HepG2 (cell line): Measurements from ENCODE around the gene MAPK12. TPM values are rescaled to one million over a fixed set of nuclear protein-coding genes. Genes with fewer than 3 reads are reported as not detected.

Experiments
- AGO2 ChIP-seq: fragments of 200-400 bp; formaldehyde crosslinking; optimal IDR thresholded peaks from 2 replicates; pipeline ENCODE3; 2017; ENCODE audit warnings: mild to moderate bottlenecking, low read depth, low read length, moderate library complexity
- CEBPB ChIP-seq: IDR thresholded peaks from 2 replicates; pipeline ENCODE4 v1.6.1; 2011; ENCODE audit warnings: low read depth, low read length, improper control_type of control experiment, borderline replicate concordance
- GFI1 ChIP-seq: sonication (generic); formaldehyde crosslinking; IDR thresholded peaks from 2 replicates; pipeline ENCODE4 v1.5.0; 2020; ENCODE audit warnings: missing genetic modification reagents, mild to moderate bottlenecking, borderline replicate concordance
- LCORL ChIP-seq, 2 experiments: fragments of 450-650 bp in 1 of 2; sonication (generic) in 1 of 2; formaldehyde crosslinking in 1 of 2; IDR thresholded peaks; 2 replicates each; pipeline versions ENCODE4 v1.5.0 to v1.6.1; 2017 to 2020; ENCODE audit warnings: antibody characterized with exemption in 1 of 2, missing genetic modification reagents in 1 of 2
- PAX8 ChIP-seq: sonication (generic); formaldehyde crosslinking; IDR thresholded peaks from 2 replicates; pipeline ENCODE4 v1.8.0; 2022; ENCODE audit warnings: mild to moderate bottlenecking, missing genetic modification reagents, borderline replicate concordance
- RARA ChIP-seq: IDR thresholded peaks from 2 replicates; pipeline ENCODE4 v1.6.1; 2016; ENCODE audit warnings: missing genetic modification reagents, missing compliant biosample characterization
- RFX1 ChIP-seq: fragments of 450-650 bp; IDR thresholded peaks from 2 replicates; pipeline ENCODE4 v1.6.1; 2017
- SMAD9 ChIP-seq: sonication (generic); formaldehyde crosslinking; IDR thresholded peaks from 2 replicates; pipeline ENCODE4 v1.5.1; 2020; ENCODE audit warnings: mild to moderate bottlenecking, missing genetic modification reagents
- YEATS2 ChIP-seq: sonication (generic); formaldehyde crosslinking; IDR thresholded peaks from 2 replicates; pipeline ENCODE4 v1.4.0; 2020; ENCODE audit warnings: missing genetic modification reagents, borderline replicate concordance
- ZNF549 ChIP-seq: sonication (generic); formaldehyde crosslinking; IDR thresholded peaks from 2 replicates; pipeline ENCODE4 v1.5.0; 2020; ENCODE audit warnings: missing genetic modification reagents
- ZNF564 ChIP-seq: sonication (generic); formaldehyde crosslinking; IDR thresholded peaks from 2 replicates; pipeline ENCODE4 v1.8.1; 2023; ENCODE audit warnings: mild to moderate bottlenecking, missing genetic modification reagents
- ZNF790 ChIP-seq: sonication (generic); formaldehyde crosslinking; IDR thresholded peaks from 2 replicates; pipeline ENCODE4 v1.8.0; 2022; ENCODE audit warnings: missing genetic modification reagents, mild to moderate bottlenecking, borderline replicate concordance
- ZSCAN31 ChIP-seq: sonication (generic); formaldehyde crosslinking; IDR thresholded peaks from 2 replicates; pipeline ENCODE4 v1.5.0; 2020; ENCODE audit warnings: low read depth, mild to moderate bottlenecking, missing genetic modification reagents
- polyA plus RNA-seq, 8 experiments: library from polyadenylated mRNA; depleted of rRNA in 3 of 8; stranded (reverse) in 7 of 8; unstranded in 1 of 8; fragments of >200 nt; fragmentation: Illumina TruSeq in 4 of 8; extraction: Trizol in 4 of 8; gene quantifications; 2 replicates each; pipeline versions ENCODE4 v1.2.1 to v1.2.3, GENCODE V29; 2011 to 2016; ENCODE audit warnings: low read depth in 4 of 8, missing spikeins in 1 of 8, mixed read lengths in 1 of 8; ENCODE audit not compliant: insufficient read depth in 1 of 8
- total RNA-seq, 5 experiments: library from RNA; depleted of rRNA; stranded (reverse); fragments of >200 nt; fragmentation: Illumina TruSeq; extraction: Trizol; gene quantifications; 2 replicates each; pipeline ENCODE4 v1.2.3, GENCODE V29; 2016; ENCODE audit warnings: low read depth in 1 of 5
- TF ChIP-seq, protein P1 (sequence below): sonication (generic); formaldehyde crosslinking; IDR thresholded peaks from 2 replicates; pipeline ENCODE4 v1.4.0; 2020; ENCODE audit warnings: missing genetic modification reagents, low read depth, mild to moderate bottlenecking, borderline replicate concordance
- TF ChIP-seq, protein P2 (sequence below): sonication (generic); formaldehyde crosslinking; IDR thresholded peaks from 2 replicates; pipeline ENCODE4 v1.4.0; 2020; ENCODE audit warnings: mild to moderate bottlenecking, missing genetic modification reagents
- TF ChIP-seq, protein P3 (sequence below): sonication (generic); formaldehyde crosslinking; IDR thresholded peaks from 2 replicates; pipeline ENCODE4 v1.8.0; 2022; ENCODE audit warnings: mild to moderate bottlenecking, missing genetic modification reagents, borderline replicate concordance
- TF ChIP-seq, protein P4 (sequence below): sonication (generic); formaldehyde crosslinking; IDR thresholded peaks from 2 replicates; pipeline ENCODE4 v1.4.0; 2020; ENCODE audit warnings: missing genetic modification reagents
- TF ChIP-seq, protein P5 (sequence below): sonication (generic); formaldehyde crosslinking; IDR thresholded peaks from 2 replicates; pipeline ENCODE4 v1.4.0; 2020; ENCODE audit warnings: missing genetic modification reagents

Gene MAPK12
- total and polyA plus RNA-seq, 2 of the 13 experiments (the other 11 are each of a cell fraction or from before 2014, with no cell fraction given): 22.2 to 23.3 TPM

DNA sequence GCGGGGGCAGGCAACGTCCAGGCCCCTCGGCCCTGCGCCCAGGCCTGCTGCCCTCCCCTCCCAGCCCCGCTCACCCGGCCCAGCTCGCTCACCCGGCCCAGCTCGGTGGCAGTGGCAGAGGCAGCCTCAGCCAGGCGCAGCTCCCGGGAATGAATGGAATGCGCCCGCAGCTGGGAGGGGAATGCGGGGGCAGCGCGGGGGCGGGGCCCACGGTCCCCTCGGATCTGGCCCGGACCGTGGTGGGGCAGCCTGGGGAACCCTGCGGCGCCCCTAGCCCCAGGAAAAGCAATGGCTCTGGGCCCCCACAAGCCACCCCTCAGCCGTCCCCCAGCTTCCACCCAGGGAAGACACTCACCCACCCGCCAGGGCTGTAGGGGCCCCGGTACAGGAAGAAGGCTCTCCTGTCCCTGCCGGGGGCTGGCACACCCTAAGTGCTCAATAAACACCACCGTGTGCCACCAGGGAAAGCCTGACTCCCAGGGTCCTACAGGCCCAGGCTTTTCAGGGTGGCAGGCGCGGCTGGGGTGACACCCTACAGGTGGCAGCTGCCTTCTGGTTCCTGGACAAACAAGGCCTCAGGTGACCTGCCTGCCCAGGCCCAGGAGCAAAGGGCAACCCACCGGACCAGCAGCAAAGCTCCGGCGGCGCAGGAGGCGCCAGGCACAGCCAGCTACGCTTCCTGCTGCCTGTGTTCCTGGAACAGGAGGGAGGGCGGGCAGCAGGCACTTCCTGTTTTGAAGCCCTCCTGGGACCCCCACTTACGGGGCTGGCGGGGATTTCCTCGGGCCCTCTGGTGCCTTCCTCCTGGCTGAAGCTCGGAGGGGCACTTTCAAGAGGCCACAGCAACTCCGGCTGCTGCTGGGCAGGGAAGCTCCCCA, 32.2 kb upstream of the MAPK12 start (continued):
- TF ChIP-seq, protein P1, sequence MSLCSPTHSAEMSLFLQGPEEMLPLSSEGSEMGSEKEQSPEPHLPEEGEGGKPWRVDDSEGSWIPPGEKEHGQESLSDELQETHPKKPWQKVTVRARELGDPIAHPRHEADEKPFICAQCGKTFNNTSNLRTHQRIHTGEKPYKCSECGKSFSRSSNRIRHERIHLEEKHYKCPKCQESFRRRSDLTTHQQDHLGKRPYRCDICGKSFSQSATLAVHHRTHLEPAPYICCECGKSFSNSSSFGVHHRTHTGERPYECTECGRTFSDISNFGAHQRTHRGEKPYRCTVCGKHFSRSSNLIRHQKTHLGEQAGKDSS (CRISPR knock-in tag): peak; percentile 48; the same call in 1 of the 2 replicates
- TF ChIP-seq GFI1 (CRISPR knock-in tag): no peak; the same call in 1 of the 2 replicates
- TF ChIP-seq YEATS2 (CRISPR knock-in tag): peak; percentile 67; the same call in 1 of the 2 replicates
- TF ChIP-seq ZSCAN31 (CRISPR knock-in tag): no peak
- TF ChIP-seq, protein P2, sequence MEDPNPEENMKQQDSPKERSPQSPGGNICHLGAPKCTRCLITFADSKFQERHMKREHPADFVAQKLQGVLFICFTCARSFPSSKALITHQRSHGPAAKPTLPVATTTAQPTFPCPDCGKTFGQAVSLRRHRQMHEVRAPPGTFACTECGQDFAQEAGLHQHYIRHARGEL (CRISPR knock-in tag): no peak
- TF ChIP-seq, protein P3, sequence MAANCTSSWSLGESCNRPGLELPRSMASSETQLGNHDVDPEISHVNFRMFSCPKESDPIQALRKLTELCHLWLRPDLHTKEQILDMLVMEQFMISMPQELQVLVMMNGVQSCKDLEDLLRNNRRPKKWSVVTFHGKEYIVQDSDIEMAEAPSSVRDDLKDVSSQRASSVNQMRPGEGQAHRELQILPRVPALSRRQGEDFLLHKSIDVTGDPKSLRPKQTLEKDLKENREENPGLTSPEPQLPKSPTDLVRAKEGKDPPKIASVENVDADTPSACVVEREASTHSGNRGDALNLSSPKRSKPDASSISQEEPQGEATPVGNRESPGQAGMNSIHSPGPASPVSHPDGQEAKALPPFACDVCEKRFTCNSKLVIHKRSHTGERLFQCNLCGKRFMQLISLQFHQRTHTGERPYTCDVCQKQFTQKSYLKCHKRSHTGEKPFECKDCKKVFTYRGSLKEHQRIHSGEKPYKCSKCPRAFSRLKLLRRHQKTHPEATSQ (CRISPR knock-in tag): no peak
- peak; percentile 94 for TF ChIP-seq ZNF549 (CRISPR knock-in tag)
- TF ChIP-seq PAX8: peak; percentile 39
- TF ChIP-seq AGO2: peak; percentile 61
- TF ChIP-seq, protein P4, sequence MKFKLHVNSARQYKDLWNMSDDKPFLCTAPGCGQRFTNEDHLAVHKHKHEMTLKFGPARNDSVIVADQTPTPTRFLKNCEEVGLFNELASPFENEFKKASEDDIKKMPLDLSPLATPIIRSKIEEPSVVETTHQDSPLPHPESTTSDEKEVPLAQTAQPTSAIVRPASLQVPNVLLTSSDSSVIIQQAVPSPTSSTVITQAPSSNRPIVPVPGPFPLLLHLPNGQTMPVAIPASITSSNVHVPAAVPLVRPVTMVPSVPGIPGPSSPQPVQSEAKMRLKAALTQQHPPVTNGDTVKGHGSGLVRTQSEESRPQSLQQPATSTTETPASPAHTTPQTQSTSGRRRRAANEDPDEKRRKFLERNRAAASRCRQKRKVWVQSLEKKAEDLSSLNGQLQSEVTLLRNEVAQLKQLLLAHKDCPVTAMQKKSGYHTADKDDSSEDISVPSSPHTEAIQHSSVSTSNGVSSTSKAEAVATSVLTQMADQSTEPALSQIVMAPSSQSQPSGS (CRISPR knock-in tag): peak; percentile 55; the same call in 1 of the 2 replicates
- TF ChIP-seq, protein P5, sequence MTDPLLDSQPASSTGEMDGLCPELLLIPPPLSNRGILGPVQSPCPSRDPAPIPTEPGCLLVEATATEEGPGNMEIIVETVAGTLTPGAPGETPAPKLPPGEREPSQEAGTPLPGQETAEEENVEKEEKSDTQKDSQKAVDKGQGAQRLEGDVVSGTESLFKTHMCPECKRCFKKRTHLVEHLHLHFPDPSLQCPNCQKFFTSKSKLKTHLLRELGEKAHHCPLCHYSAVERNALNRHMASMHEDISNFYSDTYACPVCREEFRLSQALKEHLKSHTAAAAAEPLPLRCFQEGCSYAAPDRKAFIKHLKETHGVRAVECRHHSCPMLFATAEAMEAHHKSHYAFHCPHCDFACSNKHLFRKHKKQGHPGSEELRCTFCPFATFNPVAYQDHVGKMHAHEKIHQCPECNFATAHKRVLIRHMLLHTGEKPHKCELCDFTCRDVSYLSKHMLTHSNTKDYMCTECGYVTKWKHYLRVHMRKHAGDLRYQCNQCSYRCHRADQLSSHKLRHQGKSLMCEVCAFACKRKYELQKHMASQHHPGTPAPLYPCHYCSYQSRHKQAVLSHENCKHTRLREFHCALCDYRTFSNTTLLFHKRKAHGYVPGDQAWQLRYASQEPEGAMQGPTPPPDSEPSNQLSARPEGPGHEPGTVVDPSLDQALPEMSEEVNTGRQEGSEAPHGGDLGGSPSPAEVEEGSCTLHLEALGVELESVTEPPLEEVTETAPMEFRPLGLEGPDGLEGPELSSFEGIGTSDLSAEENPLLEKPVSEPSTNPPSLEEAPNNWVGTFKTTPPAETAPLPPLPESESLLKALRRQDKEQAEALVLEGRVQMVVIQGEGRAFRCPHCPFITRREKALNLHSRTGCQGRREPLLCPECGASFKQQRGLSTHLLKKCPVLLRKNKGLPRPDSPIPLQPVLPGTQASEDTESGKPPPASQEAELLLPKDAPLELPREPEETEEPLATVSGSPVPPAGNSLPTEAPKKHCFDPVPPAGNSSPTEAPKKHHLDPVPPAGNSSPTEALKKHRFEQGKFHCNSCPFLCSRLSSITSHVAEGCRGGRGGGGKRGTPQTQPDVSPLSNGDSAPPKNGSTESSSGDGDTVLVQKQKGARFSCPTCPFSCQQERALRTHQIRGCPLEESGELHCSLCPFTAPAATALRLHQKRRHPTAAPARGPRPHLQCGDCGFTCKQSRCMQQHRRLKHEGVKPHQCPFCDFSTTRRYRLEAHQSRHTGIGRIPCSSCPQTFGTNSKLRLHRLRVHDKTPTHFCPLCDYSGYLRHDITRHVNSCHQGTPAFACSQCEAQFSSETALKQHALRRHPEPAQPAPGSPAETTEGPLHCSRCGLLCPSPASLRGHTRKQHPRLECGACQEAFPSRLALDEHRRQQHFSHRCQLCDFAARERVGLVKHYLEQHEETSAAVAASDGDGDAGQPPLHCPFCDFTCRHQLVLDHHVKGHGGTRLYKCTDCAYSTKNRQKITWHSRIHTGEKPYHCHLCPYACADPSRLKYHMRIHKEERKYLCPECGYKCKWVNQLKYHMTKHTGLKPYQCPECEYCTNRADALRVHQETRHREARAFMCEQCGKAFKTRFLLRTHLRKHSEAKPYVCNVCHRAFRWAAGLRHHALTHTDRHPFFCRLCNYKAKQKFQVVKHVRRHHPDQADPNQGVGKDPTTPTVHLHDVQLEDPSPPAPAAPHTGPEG (CRISPR knock-in tag): 0 out of 2 replicates have a peak, but pooled peaks have one; percentile 44
- TF ChIP-seq ZNF564 (CRISPR knock-in tag): no peak
- no peak for TF ChIP-seq SMAD9 (CRISPR knock-in tag)
- no peak for TF ChIP-seq RFX1
- TF ChIP-seq RARA: peak; percentile 84
- no peak for TF ChIP-seq CEBPB
- TF ChIP-seq ZNF790: 0 out of 2 replicates have a peak, but pooled peaks have one; percentile 22
- TF ChIP-seq LCORL (IDR thresholded peaks at IDR 0.05): no peak
- peak; percentile 91 for TF ChIP-seq LCORL (CRISPR knock-in tag; IDR thresholded peaks at IDR 0.05)
